ENCODE data around the gene RNASE8. TPM values are rescaled to one million over a fixed set of nuclear protein-coding genes. Genes with fewer than 3 reads are reported as not detected.

The RNASE8 gene
- total and polyA plus RNA-seq, 2 of the 4 experiments (the other 2 are of a cell fraction): not detected

- dilution Hi-C loops (cut with HindIII; ENCODE audit: low sequenced_read_pairs, unreplicated experiment): no loop called here
- no peak within 1 kb of the TSS for H2BK5ac ChIP-seq (ENCODE audit: low read depth, low read length, poor library complexity, severe bottlenecking)
These were observed 22.9 kb upstream of the RNASE8 start, which contains the start of gene RNASE13 for GRCh38 chr14:21034707-21035106. Gene RNASE13, minus strand, starts transcription at chr14:21034807. Its CDS starts 519 bp downstream, at chr14:21034288.

More at GRCh38 chr14:21034707-21035106, 22.9 kb upstream of the RNASE8 start, which contains the start of gene RNASE13:
- Histone ChIP-seq H2AK5ac (ENCODE audit: low read depth, low read length) (no peak within 1 kb of the TSS), H4K20me1 (ENCODE audit: insufficient read depth, low read length) (no peaks in the 10 kb centered on the region), H3K4me2 (ENCODE audit: low read depth, low read length) (no peak within 1 kb of the TSS), H3K56ac (ENCODE audit: extremely low read depth, insufficient read depth, low read length) (no peak within 1 kb of the TSS), H4K91ac (ENCODE audit: insufficient read depth, low read depth, low read length) (no peak within 1 kb of the TSS), H2AK9ac (replicated peaks; ENCODE audit: low read depth, low read length, poor library complexity) (no peak within 1 kb of the TSS), H3K14ac (replicated peaks; ENCODE audit: low read depth, low read length) (no peak within 1 kb of the TSS), H3K27ac (ENCODE audit: insufficient read depth, low read length) (no peak within 1 kb of the TSS), H2BK20ac (ENCODE audit: low read depth, low read length) (no peak within 1 kb of the TSS), H4K5ac (ENCODE audit: low read depth, low read length) (no peak within 1 kb of the TSS), H2AFZ (replicated peaks; ENCODE audit: low read length, poor library complexity) (no peak within 1 kb of the TSS), H3K9ac (ENCODE audit: low read depth, low read length) (no peak within 1 kb of the TSS), H2BK15ac (ENCODE audit: low read depth, low read length) (no peak within 1 kb of the TSS), H3K79me1 (ENCODE audit: low read depth in 1 of 2, low read length in 2 of 2) (no peaks in the 10 kb centered on the region), H3K36me3 (ENCODE audit: control insufficient read depth, insufficient read depth, low read length) (no peaks in the 10 kb centered on the region), H3K18ac (ENCODE audit: low read depth, low read length) (no peak within 1 kb of the TSS), H3K4me1 (ENCODE audit: control insufficient read depth, insufficient read depth, low read length) (peaks cover 2% of the 10 kb centered on the region; the same call in 1 of the 2 replicates), H3K23ac (ENCODE audit: low read depth, low read length) (no peak within 1 kb of the TSS), H3K27me3 (ENCODE audit: control insufficient read depth, insufficient read depth, low read length) (peaks cover 58% of the 10 kb centered on the region), H2BK120ac (ENCODE audit: low read depth, low read length) (no peak within 1 kb of the TSS), H3K4me3 (ENCODE audit: insufficient read depth, low read depth, low read length) (no peak within 1 kb of the TSS), H4K8ac (ENCODE audit: low read depth in 2 of 2, low read length in 2 of 2) (no peak within 1 kb of the TSS), H3K4ac (ENCODE audit: low read depth, low read length) (no peak within 1 kb of the TSS), H3K9me1 (ENCODE audit: insufficient read depth, low read length) (no peaks in the 10 kb centered on the region), H3K9me3 (ENCODE audit: control insufficient read depth, insufficient read depth, low read length) (no peaks in the 10 kb centered on the region)
- no peak for ATAC-seq (ENCODE audit: low read depth)
- POLR2A ChIA-PET (ENCODE audit: unreplicated experiment): no interaction called here
- no TSS peak for BruUV-seq (replicated peaks)
- intact Hi-C loops (cut with micrococcal nuclease): no loop called here
- CTCF ChIA-PET: interaction anchor here (3.8 kb wide), 1 partner anchor 20 kb away, joined by 11 read pairs; no protein-coding TSS in a partner anchor
- WGBS, 2 experiments (ENCODE audit: extremely low coverage in 2 of 2, insufficient read length in 1 of 2): 58% methylated on average over 2 of the region's 5 CpGs; no CpG with 5 or more reads in 1 of the 2 experiments
- TF ChIP-seq MXI1 (IDR thresholded peaks at IDR 0.05; ENCODE audit: borderline replicate concordance, low read depth, low read length) (no peak), BHLHE40 (IDR thresholded peaks at IDR 0.05; ENCODE audit: low read depth, low read length) (no peak), RCOR1 (IDR thresholded peaks at IDR 0.05; ENCODE audit: insufficient replicate concordance, low read length) (no peak), USF2 (IDR thresholded peaks at IDR 0.05; ENCODE audit: low read depth, low read length) (no peak), CEBPB (IDR thresholded peaks at IDR 0.05; ENCODE audit: low read depth, low read length) (no peak), FOS (IDR thresholded peaks at IDR 0.05; ENCODE audit: low read depth, low read length) (no peak), RAD21 (IDR thresholded peaks at IDR 0.05; ENCODE audit: low read length) (no peak), MAFK (IDR thresholded peaks at IDR 0.05; ENCODE audit: low read depth, low read length) (no peak), POLR2A (IDR thresholded peaks at IDR 0.05; ENCODE audit: low read depth, low read length) (no peak), NFE2L2 (IDR thresholded peaks at IDR 0.05; ENCODE audit: low read depth, low read length) (no peak), SMC3 (IDR thresholded peaks at IDR 0.05; ENCODE audit: low read depth, low read length) (no peak), MAZ (IDR thresholded peaks at IDR 0.05; ENCODE audit: borderline replicate concordance, low read depth, low read length) (no peak), ELK1 (IDR thresholded peaks at IDR 0.05; ENCODE audit: borderline replicate concordance, low read depth, low read length) (no peak)
- TF ChIP-seq, protein P1, sequence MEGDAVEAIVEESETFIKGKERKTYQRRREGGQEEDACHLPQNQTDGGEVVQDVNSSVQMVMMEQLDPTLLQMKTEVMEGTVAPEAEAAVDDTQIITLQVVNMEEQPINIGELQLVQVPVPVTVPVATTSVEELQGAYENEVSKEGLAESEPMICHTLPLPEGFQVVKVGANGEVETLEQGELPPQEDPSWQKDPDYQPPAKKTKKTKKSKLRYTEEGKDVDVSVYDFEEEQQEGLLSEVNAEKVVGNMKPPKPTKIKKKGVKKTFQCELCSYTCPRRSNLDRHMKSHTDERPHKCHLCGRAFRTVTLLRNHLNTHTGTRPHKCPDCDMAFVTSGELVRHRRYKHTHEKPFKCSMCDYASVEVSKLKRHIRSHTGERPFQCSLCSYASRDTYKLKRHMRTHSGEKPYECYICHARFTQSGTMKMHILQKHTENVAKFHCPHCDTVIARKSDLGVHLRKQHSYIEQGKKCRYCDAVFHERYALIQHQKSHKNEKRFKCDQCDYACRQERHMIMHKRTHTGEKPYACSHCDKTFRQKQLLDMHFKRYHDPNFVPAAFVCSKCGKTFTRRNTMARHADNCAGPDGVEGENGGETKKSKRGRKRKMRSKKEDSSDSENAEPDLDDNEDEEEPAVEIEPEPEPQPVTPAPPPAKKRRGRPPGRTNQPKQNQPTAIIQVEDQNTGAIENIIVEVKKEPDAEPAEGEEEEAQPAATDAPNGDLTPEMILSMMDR (conservative IDR thresholded peaks at IDR 0.05; ENCODE audit: low read depth, low read length): no peak
- in situ Hi-C loops (cut with MboI; ENCODE audit: low sequenced_read_pairs): no loop called here
- no peak for DNase-seq
